ENCODE measurements around the gene ADAMTSL1.

Gene ADAMTSL1

GRCh38 chr9:18463991-18464390 lies 10.0 kb upstream of the ADAMTSL1 start:
- no peak for DNase-seq

GRCh38 chr9:18466101-18466500 lies 7.9 kb upstream of the ADAMTSL1 start:
- no peak for DNase-seq

- no peak for DNase-seq
These were observed 6.3 kb upstream of the ADAMTSL1 start for GRCh38 chr9:18467696-18468095.

GRCh38 chr9:18472435-18472834 lies 1.5 kb upstream of the ADAMTSL1 start:
- no peak for DNase-seq

GRCh38 chr9:18472841-18473251 lies 1.1 kb upstream of the ADAMTSL1 start:
- DNase-seq = no peak

GRCh38 chr9:18474783-18475182 lies 830 bp downstream of the ADAMTSL1 start:
- no peak for DNase-seq

- DNase-seq = no peak
These were observed 3.2 kb downstream of the ADAMTSL1 start for GRCh38 chr9:18477121-18477660.

GRCh38 chr9:18477719-18478118 lies 3.8 kb downstream of the ADAMTSL1 start:
- no peak for DNase-seq

GRCh38 chr9:18478501-18479361 lies 4.8 kb downstream of the ADAMTSL1 start:
- DNase-seq = no peak

GRCh38 chr9:18479405-18479804 lies 5.5 kb downstream of the ADAMTSL1 start:
- no peak for DNase-seq

- no peak for DNase-seq
These were observed 6.7 kb downstream of the ADAMTSL1 start for GRCh38 chr9:18480662-18481093.

GRCh38 chr9:18482371-18482770 lies 8.4 kb downstream of the ADAMTSL1 start:
- DNase-seq = no peak

GRCh38 chr9:18485714-18486113 lies 11.8 kb downstream of the ADAMTSL1 start:
- DNase-seq = no peak

GRCh38 chr9:18487611-18488010 lies 13.7 kb downstream of the ADAMTSL1 start:
- DNase-seq = no peak

GRCh38 chr9:18488886-18489285 lies 14.9 kb downstream of the ADAMTSL1 start:
- DNase-seq = no peak

- no peak for DNase-seq
These were observed 15.9 kb downstream of the ADAMTSL1 start for GRCh38 chr9:18489861-18490260.

- DNase-seq = no peak
These were observed 16.9 kb downstream of the ADAMTSL1 start for GRCh38 chr9:18490641-18491370.

GRCh38 chr9:18492612-18493011 lies 18.7 kb downstream of the ADAMTSL1 start:
- DNase-seq = no peak

GRCh38 chr9:18493451-18493993 lies 19.6 kb downstream of the ADAMTSL1 start:
- no peak for DNase-seq

- DNase-seq = no peak
These were observed 21.1 kb downstream of the ADAMTSL1 start for GRCh38 chr9:18495065-18495464.

GRCh38 chr9:18496256-18497000 lies 22.5 kb downstream of the ADAMTSL1 start:
- no peak for DNase-seq

- no peak for DNase-seq
These were observed 25.1 kb downstream of the ADAMTSL1 start for GRCh38 chr9:18499062-18499461.

GRCh38 chr9:18499980-18500379 lies 26.0 kb downstream of the ADAMTSL1 start:
- peak in 1 of 2 experiments; percentile 4 for DNase-seq
